Sigmoid colon (tissue), 4 donors: ENCODE measurements around the gene LIN52.

Experiments used
- EP300 ChIP-seq, 4 donors: sonication (generic); formaldehyde crosslinking; IDR thresholded peaks; one replicate each; pipeline ENCODE4 v1.6.1; 2017; ENCODE audit warnings: antibody characterized with exemption in 4 of 4
- POLR2A ChIP-seq, 2 donors: fragments of 450-650 bp; IDR thresholded peaks; one replicate each; pipeline ENCODE4 v1.6.1; 2016; ENCODE audit warnings: antibody characterized with exemption in 2 of 2, mild to moderate bottlenecking in 2 of 2, moderate library complexity in 2 of 2
- POLR2AphosphoS5 ChIP-seq, 4 donors: sonication (generic); formaldehyde crosslinking; IDR thresholded peaks; one replicate each; pipeline ENCODE4 v1.6.1; 2017; ENCODE audit warnings: antibody characterized with exemption in 4 of 4
- TF ChIP-seq, protein P1 (sequence below), 4 experiments: fragments of 450-650 bp in 3 of 4; fragments of 200-600 bp in 1 of 4; IDR thresholded peaks; one replicate each; pipeline ENCODE4 v1.5.1; 2016 to 2019; ENCODE audit warnings: antibody characterized with exemption in 4 of 4, mild to moderate bottlenecking in 3 of 4, moderate library complexity in 2 of 4

DNA sequence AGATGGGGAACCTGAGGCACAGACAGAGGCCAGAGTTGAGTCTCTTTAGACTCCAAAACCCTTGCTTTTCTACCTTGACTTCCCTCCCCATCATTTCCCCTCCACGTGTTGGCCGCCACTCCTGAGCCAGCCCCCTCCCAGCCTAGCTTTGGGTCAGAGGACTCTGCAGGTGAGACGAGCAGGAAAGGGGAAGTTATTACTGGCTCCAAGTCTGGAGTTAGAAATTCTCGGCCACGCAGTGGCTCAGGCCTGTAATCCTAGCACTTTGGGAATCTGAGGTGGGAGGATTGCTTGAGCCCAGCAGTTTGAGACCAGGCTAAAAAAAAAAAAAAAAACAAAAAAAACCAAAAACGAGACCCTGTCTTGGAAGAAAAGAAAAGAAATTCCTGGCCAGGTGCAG, 163.3 kb downstream of the LIN52 start:
- TF ChIP-seq, protein P1, sequence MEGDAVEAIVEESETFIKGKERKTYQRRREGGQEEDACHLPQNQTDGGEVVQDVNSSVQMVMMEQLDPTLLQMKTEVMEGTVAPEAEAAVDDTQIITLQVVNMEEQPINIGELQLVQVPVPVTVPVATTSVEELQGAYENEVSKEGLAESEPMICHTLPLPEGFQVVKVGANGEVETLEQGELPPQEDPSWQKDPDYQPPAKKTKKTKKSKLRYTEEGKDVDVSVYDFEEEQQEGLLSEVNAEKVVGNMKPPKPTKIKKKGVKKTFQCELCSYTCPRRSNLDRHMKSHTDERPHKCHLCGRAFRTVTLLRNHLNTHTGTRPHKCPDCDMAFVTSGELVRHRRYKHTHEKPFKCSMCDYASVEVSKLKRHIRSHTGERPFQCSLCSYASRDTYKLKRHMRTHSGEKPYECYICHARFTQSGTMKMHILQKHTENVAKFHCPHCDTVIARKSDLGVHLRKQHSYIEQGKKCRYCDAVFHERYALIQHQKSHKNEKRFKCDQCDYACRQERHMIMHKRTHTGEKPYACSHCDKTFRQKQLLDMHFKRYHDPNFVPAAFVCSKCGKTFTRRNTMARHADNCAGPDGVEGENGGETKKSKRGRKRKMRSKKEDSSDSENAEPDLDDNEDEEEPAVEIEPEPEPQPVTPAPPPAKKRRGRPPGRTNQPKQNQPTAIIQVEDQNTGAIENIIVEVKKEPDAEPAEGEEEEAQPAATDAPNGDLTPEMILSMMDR (IDR thresholded peaks at IDR 0.05) = no peak
- TF ChIP-seq POLR2AphosphoS5 (IDR thresholded peaks at IDR 0.05) (no peak), POLR2A (IDR thresholded peaks at IDR 0.05) (no peak), EP300 (IDR thresholded peaks at IDR 0.05) (no peak)
